Pancreas (tissue), 10 donors: Measurements from ENCODE around the gene GGNBP2. TPM values are rescaled to one million over a fixed set of nuclear protein-coding genes. Genes with fewer than 3 reads are reported as not detected.

Source experiments
- ATAC-seq, 4 donors: fragments of 200-7000 bp; cut with Tn5 transposase; one replicate each; pipeline versions ENCODE4 v1.8.0 to v1.9.1; 2020; ENCODE audit warnings: mild to moderate bottlenecking in 4 of 4, moderate library complexity in 4 of 4
- DNase-seq, 6 donors: peaks; one replicate each; pipeline ENCODE4 v3.0.0-alpha.2; 2020
- FAIRE-seq: peaks from 2 replicates; lab custom pipeline; 2012; peaks lifted over from hg19 to GRCh38; lab: Jason Lieb, UNC
- H3K27ac ChIP-seq, 4 donors: fragments of 200-600 bp; sonication (generic); 1 replicate in 3 of 4; 2 replicates in 1 of 4; pipeline versions ENCODE4 v1.5.0 to v1.8.0; 2020
- H3K27me3 ChIP-seq, 4 donors: fragments of 200-600 bp; one replicate each; pipeline ENCODE4 v1.8.0; 2021
- H3K36me3 ChIP-seq, 3 donors: fragments of 200-600 bp; sonication (generic) in 1 of 3; one replicate each; pipeline versions ENCODE4 v1.5.0 to v1.8.0; 2020 to 2021
- H3K4me1 ChIP-seq, 3 donors: fragments of 200-600 bp; one replicate each; pipeline ENCODE4 v1.8.0; 2021
- H3K4me3 ChIP-seq, 4 donors: fragments of 200-600 bp; sonication (generic) in 2 of 4; one replicate each; pipeline versions ENCODE4 v1.5.0 to v1.8.0; 2020 to 2021
- H3K9me3 ChIP-seq, 4 donors: fragments of 200-600 bp; one replicate each; pipeline ENCODE4 v1.8.0; 2021
- CTCF ChIP-seq, 4 donors: fragments of 200-600 bp; sonication (generic) in 3 of 4; IDR thresholded peaks; one replicate each; pipeline versions ENCODE4 v1.5.0 to v1.8.0; 2021; ENCODE audit warnings: antibody characterized with exemption in 4 of 4
- WGBS, 2 donors: extraction: QIAGEN DNeasy Blood & Tissue Kit; methylation state at CpG; one replicate each; pipeline ENCODE4 v1.1.7; 2013; 5-methylcytosine and 5-hydroxymethylcytosine counted together
- intact Hi-C, 3 donors: fragments of 100-400 bp; cut with DNase I; formaldehyde crosslinking; loops; one replicate each; pipeline versions ENCODE4 v1.11.1 to v1.14.2; 2022
- polyA plus RNA-seq, 2 donors: library from polyadenylated mRNA; stranded (reverse); fragments of 200-250 nt; gene quantifications; one replicate each; pipeline ENCODE4 v1.2.3, GENCODE V29; 2013
- total RNA-seq, 6 donors: library from RNA; stranded (reverse); fragmentation: NEBNext Ultra II Directional in 4 of 6; extraction: Animal tissue kit (Norgen Biotek cat#: 25700) in 4 of 6; gene quantifications; one replicate each; pipeline versions ENCODE4 v1.2.1 to v1.2.4, GENCODE V29; 2021 to 2023
- donor health status: healthy with polysubstance abuse.
- donor health status: DM: no; HTN: no; CAD: no; lungs with moderate emphysema.
- donor health status: DM: no; HTN: no; CAD: no.
- donor health status: control.
- donor health status: control.
- donor health status: Bipolar disorder and iron deficiency.
- donor health status: DM: yes; HTN: yes; CAD: no.
- donor health status: DM: no; HTN: no; CAD: no.
- donor health status: DM: no; HTN: no; CAD: no.
- donor health status: DM: yes; HTN: yes; CAD: no.

GGNBP2 gene
- total and polyA plus RNA-seq, 8 donors = 27.3 to 41.8 (median 36.7) TPM

GRCh38 chr17:36586138-36586537, 41.4 kb downstream of the GGNBP2 start:
- no peaks in the 10 kb centered on the region for H3K9me3 ChIP-seq
- no peak overlapping the region for H3K4me3 ChIP-seq
- FAIRE-seq (no peak), DNase-seq (no peak), ATAC-seq (no peak)
- H3K27ac ChIP-seq = no peak overlapping the region
- no peaks in the 10 kb centered on the region for H3K27me3 ChIP-seq
- 92 to 94% methylated on average over 2 of the region's 2 CpGs for WGBS, 2 donors
- intact Hi-C loops = no loop called here
- peaks cover 0 to under 1% (median 0%) of the 10 kb centered on the region in 3 donors for H3K4me1 ChIP-seq
- no peak for TF ChIP-seq CTCF (IDR thresholded peaks at IDR 0.05)
- peaks cover 0 to 65% (median 28%) of the 10 kb centered on the region in 3 donors for H3K36me3 ChIP-seq

GRCh38 chr17:36590082-36590481, 45.4 kb downstream of the GGNBP2 start:
- intact Hi-C loops = no loop called here
- no peaks in the 10 kb centered on the region for H3K9me3 ChIP-seq
- no peak overlapping the region for H3K27ac ChIP-seq
- DNase-seq = no peak
- peaks cover 0 to 32% (median 22%) of the 10 kb centered on the region in 3 donors for H3K36me3 ChIP-seq
- 59 to 61% methylated on average over 2 of the region's 2 CpGs for whole genome bisulfite sequencing, 2 donors
- H3K4me3 ChIP-seq = no peak overlapping the region
- no peaks in the 10 kb centered on the region for H3K27me3 ChIP-seq
- no peak for TF ChIP-seq CTCF (IDR thresholded peaks at IDR 0.05)
- H3K4me1 ChIP-seq = peaks cover 0 to 11% (median 0%) of the 10 kb centered on the region in 3 donors
- no peak for FAIRE-seq
- ATAC-seq = no peak

GRCh38 chr17:36591434-36592315, 47.0 kb downstream of the GGNBP2 start, which contains the start of gene DHRS11:
Gene DHRS11 (plus strand): TSS chr17:36591879. CDS start chr17:36592010, 131 bp downstream.
- intact Hi-C loops = no loop called here
- H3K4me3 ChIP-seq = peak within 1 kb of the TSS; percentile 72 to 98 (median 86)
- WGBS, 2 donors = 1% methylated on average over 65 to 87 of the region's 87 CpGs
- peaks cover 0 to 18% (median 10%) of the 10 kb centered on the region in 3 donors for H3K36me3 ChIP-seq
- peaks cover 0 to 11% (median 0%) of the 10 kb centered on the region in 3 donors for H3K4me1 ChIP-seq
- FAIRE-seq (no peak), DNase-seq (peak; percentile 78 to 96 (median 86)), ATAC-seq (peak; percentile 96 to 98 (median 97))
- no peaks in the 10 kb centered on the region for H3K9me3 ChIP-seq
- H3K27me3 ChIP-seq = no peaks in the 10 kb centered on the region
- peak within 1 kb of the TSS in 2 of 4 donors; percentile 32 to 38 for H3K27ac ChIP-seq
- TF ChIP-seq CTCF (IDR thresholded peaks at IDR 0.05) = no peak

GRCh38 chr17:36592316-36592715, 47.6 kb downstream of the GGNBP2 start:
- Histone ChIP-seq H3K4me1 (peaks cover 0 to 11% (median 0%) of the 10 kb centered on the region in 3 donors), H3K27me3 (no peaks in the 10 kb centered on the region), H3K9me3 (no peaks in the 10 kb centered on the region), H3K36me3 (peaks cover 0 to 11% (median 4%) of the 10 kb centered on the region in 3 donors), H3K27ac (no peak overlapping the region), H3K4me3 (peak overlapping the region; percentile 72 to 98 (median 86))
- 2 to 3% methylated on average over 12 to 20 of the region's 20 CpGs for WGBS, 2 donors
- DNase-seq (peak in 5 of 6 donors; percentile 23 to 77 (median 57)), ATAC-seq (peak; percentile 25 to 41 (median 36)), FAIRE-seq (no peak)
- TF ChIP-seq CTCF (IDR thresholded peaks at IDR 0.05) = no peak
- intact Hi-C loops = no loop called here
